ENCODE measurements around the gene PRMT2.

Gene PRMT2

DNA sequence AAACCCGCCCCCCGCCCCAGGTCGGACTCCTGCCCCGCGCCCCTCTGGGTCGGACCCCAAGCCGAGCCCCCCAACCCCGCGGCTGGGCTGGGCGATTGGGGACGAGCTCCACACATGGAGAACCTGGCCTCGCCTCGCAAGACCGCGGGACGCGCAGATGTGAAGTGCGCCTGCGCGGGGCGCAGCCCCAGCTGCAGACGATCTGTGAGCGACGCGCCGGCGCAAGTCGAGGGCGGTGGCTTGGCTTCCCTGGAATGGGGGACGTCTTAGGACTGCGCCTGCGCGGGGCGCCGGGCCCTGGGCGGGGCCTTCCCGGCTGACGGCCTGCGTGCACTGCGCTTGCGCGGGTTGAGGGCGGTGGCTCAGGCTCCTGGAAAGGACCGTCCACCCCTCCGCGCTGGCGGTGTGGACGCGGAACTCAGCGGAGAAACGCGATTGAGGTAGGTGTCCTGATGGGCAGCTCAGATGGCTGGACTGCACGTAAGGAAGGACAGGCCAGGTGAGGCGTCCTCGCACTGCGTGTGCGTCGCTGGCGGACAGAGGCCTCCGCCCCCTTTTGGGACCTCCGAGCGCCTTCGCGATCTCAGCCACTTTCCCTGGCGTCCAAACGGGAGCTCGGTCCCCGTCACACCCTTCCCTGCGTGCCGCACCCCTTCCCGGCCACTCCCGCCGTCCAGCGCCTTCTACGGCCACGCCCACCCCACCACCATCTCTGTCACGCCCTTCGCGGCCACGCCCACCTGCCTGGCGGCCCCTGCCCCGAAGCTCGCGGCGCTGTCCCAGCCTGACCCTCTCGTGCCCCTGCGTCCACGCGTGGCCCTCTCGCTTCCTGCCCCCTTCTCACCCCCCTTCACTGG is at the start of gene PRMT2:
TSS of gene PRMT2 (plus strand) at position 351 of the 857 bp plus-strand sequence. CDS start 1,278 bp downstream, outside the sequence.
- DNase-seq (ENCODE audit: low spot score) = peak; percentile 97

DNA sequence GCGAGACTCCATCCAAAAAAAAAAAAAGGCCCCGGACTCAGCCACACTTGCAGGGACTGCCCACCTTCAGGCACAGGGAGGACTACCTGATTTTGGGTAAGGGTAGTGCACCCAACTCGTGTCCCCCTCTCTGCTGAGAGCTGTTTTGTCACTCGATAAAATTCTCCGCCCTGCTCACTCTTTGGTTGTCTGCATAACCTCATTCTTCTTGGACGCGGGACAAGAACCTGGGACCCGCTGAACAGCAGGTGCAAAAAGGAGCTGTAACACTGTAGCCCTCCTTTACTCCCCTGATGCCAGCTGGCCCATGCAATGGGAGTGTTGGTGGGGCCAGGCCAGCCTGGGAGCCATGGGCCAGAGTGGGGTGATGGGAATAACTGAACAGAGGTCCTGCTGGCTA is 41.2 kb upstream of the PRMT2 start:
- no peak for DNase-seq (ENCODE audit: low spot score)

DNA sequence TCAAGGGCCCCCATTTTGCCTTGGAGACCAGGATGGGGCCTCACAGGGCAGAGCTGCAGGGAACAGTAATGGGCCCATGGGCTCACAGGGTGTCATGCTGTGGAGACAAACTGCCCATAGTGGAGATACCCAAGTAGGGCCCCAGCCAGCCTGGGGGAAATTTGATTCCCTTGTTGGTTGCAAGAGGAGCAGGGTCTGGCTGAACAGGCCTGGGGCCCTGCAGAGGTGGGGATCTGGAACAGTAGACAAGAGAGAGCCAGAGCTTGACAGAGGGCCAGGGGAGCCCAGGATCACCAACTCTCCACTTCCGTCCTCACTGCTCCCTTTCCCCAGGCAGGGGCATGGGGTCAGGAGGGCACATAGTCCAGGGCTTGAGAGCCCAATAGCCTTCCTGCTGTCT is 39.3 kb upstream of the PRMT2 start:
- DNase-seq (ENCODE audit: low spot score) = no peak

DNA sequence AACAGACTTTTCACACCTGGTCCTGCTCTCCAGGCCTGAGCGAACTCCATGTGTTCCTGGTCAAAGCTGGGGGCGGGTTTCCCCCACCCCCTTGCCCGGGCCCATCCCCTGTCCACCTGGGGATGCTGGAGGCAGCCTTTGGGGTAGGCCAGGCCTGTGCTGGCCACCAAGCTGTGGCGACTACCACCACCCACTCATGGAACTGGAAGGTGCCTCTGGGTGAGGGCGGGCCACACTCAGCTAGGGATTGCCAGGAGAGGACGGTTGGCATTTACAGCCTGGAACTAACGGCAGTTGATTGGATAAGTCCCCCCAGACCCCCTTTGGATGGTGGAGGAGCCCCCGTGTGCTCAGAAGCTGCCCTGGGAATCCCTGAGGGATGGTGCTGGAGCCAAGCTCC is 38.4 kb upstream of the PRMT2 start:
- DNase-seq (ENCODE audit: low spot score) = no peak

DNA sequence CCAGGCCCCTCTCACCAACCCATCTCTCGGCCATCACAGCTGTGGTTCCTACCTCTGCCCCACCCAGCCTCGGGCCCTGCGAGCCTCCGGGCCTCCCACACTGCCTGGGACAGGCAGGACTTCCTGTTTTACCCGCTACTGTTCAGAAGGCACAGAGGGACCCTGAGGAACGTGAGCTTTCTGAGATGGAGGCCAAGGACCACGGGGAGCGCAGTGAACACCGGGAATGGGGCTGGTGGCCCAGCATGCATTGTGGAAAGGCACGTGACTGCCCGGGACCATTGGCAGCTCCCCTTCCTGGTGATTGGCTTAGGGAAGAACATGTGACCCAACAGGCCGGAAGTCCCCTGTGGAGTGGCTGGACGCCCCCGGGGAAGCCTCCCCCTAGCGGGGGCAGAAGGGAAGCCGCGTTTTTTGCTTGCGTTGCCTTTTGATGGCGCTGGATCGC is 37.6 kb upstream of the PRMT2 start:
- no peak for DNase-seq (ENCODE audit: low spot score)

DNA sequence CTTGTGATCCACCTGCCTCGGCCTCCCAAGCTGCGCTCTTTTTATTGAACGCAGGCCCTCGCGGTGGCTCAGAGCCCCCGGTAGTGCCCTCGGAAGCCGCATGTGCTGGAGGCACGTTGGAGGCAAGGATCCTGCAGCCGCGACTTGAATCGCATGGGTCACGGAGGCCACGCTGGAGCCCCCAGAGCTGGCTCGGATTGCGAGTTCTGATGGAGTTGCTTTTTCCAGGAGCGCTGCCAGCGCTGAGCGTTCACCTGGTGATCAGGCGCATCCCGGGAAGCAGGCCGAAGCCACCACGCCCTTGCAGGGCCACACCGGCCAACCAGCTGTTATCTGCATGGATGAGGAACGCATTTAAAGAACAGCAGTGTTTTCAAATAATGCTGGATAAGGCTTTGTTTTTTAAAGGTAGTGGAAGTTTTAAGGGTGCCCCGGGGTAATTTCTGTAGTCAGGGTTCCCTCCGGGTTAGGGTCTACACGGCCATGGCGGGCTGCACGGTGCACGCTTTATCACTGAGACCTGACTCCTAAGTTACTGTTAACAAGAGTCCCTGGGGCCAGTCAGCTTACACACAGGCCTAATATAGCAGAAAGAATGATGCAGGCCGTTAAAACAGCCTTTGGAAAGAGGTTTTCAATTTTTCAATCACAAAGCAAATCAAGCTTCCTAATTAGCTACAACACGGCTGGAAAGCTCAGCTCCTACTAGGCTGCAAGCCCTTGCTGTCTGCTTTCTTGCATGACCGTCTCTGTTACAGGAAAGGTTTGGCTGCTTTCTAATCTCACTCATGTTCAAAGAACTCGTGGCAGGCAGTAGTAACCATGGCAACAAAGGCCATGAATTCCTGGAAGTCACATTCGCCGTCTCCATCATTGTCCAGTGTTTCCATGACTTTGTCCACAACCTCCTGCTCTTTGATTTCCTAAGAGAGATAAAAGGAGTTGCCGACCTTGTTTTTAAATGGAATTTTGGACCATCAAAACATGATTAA is 36.6 kb upstream of the PRMT2 start:
- DNase-seq (ENCODE audit: low spot score) = peak; percentile 90

DNA sequence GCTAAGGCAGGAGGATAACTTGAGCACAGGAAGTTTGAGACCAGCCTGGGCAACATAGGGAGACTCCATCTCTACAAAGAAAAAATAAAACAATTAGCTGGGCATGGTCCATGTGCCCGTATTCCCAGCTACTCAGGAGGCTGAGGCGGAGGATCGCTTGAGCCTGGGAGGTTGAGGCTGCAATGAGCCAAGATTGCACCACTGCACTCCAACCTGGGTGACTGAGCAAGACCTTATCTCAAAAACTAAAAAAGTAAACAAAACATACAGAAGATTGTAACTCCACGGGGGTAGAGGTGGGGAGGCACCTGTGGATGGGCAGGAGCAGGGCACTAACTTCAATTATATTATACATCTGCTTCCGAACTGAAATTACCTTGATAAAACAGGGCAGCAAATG is 35.2 kb upstream of the PRMT2 start:
- DNase-seq (ENCODE audit: low spot score) = no peak

DNA sequence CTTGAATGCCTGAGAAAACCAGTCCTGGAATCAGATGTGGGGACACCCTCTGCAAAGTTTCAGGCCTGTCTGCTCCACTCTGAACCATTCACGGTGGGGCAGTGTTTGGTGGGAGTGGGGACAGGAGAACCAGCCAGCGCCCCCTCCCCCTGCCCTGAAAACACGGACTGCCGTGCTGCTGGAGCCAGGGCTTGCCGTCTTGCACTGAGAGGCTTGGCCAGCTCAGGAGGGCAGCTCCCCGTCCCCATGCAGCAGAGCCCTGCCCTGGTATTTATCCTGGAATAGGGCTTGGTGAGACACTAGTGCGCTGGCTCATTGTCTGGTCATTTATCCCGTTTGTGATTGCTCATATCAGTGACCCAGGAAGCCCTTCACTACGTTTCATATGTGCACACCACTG is 34.5 kb upstream of the PRMT2 start:
- no peak for DNase-seq (ENCODE audit: low spot score)

DNA sequence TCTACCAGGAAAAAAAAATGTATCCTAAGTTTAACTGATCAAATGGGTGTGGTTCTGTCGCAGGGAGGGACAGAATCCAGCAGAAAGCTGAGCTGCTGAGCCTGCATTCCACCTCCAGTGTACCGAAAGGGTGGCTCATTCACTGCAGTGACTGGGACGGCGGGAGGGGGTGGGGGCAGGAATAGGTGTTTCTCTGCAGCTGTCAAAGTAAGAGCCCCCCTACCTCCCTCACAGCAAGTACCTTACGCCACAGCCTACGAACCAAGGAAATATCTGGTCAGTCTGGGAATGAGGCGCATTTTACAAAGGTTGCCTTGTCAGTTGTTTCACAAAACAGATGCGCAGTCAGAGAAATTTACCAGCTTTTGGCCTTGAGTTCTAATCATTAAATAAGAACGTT is 32.2 kb upstream of the PRMT2 start:
- DNase-seq (ENCODE audit: low spot score) = no peak

DNA sequence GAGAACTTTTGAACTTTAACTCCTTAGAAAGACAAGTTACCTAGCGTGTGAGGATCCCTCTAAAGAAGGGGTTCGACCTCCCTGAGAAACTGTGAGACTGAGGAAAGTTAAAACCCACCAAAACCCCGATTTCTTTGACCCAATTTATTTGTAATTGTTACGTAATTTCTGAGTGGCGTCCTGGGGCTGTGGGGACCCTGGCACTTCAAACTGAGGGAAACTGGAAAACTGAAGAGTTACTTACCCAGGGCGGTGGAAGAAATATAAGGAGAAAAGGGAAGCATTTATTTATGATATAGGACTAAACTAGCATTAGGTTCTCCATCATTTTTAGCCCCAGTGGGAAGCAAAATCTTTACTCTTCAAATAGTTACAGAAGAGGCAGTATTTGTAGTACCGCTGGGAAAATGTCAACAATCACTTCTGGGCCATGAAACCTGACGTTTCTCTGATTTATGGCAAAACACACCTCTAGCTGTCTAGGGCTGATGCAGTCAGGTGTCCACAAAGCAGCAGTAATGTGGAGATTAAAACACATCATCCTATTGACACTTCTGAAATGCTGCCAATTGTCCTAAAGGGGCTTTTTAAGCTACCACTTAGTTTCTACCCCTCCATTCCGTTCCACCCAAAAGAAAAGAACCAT is 31.0 kb upstream of the PRMT2 start:
- DNase-seq (ENCODE audit: low spot score) = no peak

DNA sequence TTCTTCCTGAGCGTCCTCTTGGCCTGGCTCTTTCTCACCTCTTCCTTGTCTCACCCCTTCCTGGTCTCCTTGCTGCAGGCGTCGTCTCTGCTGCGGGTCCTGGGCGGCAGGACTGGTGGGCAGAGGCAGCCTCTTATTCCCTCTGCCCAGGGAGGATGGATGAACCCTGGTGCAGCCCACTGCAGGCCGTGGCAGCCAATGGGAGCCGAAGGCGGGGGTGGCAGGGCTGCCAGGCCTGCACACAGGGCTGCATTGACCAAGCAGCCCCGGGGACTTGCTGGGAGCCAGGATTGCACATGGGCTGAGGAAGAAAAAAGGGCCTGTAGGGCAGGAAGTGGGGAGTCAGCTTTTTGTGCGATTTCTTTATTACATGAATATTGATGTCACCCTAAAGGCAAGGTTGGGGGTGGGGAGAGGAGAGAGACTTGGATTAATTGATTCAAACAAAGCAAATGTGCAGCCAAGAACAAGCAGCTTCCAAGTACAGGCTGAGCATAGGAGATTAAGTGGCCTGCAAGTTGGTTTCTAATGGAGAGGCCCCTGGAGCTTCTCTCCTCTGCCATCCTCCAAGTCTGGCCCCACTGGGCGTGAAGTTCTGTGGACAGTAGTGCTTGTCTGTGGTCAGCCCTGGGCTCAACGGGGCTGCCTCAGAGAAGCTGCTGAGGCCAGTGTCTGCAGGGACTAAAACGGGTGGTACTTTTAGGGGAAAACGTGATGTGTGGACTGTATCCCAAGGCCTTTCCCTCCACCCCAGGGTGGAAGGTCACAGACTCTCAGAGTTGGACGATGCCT is 30.3 kb upstream of the PRMT2 start, which contains the start of gene S100B:
TSS of gene S100B (minus strand) at position 108 of the 792 bp plus-strand sequence. CDS start 2,667 bp downstream, outside the sequence.
- no peak for DNase-seq (ENCODE audit: low spot score)

DNA sequence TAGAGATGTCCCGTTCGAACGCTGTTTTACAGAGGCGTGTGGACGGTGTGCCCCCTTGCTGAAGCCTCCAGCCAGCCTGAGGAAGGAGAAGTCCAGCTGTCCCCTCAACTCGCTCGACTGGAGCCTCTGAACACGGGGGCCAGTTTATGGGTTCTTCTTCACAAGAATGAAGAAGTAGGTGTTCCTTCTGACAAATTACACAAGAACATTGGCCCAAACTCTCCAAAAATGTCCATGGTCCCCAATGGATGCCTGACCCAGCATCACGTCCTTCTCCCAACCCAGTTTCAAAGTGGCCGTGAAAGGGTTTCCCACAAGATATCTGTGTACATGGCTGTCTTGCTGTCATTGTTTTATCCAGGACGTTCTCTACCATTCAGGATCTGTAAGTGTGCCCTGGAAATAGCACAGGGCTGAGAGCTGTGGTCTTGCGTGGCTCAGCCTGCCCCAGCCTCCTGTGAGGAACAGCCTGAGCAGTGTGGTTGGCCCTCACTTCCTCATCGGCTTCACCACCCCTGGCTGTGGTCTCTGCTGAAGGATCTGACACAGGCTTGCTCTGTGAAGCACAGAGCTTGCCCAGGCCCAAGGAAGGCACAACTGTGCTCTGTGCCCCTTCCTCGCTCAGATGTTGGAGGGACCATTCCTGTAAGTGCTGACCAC is 29.6 kb upstream of the PRMT2 start:
- DNase-seq (ENCODE audit: low spot score) = no peak

DNA sequence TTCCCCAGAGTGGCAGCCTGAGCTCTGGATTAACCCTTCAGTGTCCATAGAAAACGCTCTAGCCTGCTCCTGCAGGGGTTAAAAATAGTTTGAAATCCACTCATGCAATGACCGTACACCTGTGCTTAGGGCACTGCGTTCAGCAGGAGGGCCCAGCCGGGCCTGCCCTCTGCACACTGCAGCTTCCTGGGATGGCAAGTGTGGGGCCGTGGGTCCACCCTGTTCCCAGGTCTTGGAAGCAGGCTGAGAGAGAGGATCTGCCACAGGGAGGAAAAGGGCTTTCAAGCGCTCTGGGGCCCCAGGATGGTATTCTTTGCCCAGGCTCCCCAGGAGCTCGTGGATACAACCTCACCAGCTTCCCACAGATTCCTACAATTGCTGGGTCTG is 29.1 kb upstream of the PRMT2 start:
- no peak for DNase-seq (ENCODE audit: low spot score)

DNA sequence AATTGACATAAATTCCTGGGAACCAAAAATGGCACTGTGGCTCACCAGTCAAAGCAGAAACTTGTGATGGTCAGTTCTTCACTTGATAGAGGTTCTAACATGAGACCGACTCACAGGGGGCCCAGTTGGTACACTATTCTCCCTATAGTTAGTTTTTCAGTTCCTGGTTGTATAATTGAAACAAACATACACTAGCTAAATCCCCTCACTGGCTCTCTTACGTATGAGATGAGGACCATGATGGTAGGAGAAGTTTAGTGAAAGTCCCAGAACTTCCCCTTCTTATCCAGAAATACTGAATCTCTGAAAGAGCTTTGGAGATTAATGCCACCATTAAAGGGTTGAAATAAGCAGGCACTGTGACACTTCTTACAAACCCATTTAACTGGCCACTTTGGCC is 27.8 kb upstream of the PRMT2 start:
- no peak for DNase-seq (ENCODE audit: low spot score)

DNA sequence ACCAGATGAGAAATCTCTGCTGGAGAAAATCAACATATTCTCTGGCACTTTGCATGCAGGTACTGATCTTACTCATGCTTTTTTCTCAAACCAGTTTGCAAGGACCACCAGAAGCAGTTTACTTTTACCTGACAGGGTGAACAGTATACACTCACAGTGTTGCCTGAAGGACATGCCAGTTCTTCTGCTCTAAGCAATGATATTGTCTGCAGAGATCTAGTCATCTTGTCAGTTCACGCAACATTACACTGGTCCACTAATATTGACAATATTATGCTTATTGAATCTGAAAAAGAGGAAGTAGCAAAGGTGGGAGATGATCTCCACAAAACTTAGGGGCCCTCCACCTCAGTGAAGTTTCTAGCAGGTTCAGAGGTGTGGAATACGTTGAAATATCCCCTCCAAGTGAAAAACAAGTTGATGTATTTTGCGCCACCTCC is 26.8 kb upstream of the PRMT2 start:
- DNase-seq (ENCODE audit: low spot score) = no peak

DNA sequence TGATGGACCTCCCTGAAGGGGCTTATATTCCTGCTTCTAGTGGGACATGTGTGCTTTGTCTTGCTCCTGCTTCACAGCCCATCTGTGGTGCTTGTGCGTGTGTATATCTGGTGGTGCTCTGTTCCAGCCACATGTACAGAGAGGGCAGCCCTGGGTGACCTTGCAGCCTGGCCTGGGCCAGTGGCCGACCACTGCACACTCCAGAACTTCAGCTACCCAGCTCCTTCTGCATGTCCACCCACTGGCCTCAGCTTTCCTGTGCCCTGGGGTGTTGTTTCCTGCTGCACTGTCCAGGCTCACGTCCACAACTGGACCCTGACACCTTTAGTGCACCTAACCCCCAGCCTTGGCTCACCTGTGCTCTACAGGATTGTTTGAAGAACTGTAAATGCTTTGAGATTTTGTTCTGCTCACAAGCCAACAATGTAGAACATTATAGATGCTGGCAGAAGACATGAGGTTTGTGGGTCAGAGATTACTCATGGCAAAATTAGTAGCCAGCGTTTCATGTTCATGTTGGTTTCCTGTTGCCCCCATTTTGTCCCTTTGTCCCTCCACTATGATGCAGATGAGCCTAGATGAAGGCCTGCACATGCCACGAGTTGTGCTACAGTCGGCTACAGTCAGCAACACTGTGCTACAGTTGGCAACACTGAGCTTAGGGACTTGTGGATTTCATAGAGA is 25.3 kb upstream of the PRMT2 start:
- no peak for DNase-seq (ENCODE audit: low spot score)

DNA sequence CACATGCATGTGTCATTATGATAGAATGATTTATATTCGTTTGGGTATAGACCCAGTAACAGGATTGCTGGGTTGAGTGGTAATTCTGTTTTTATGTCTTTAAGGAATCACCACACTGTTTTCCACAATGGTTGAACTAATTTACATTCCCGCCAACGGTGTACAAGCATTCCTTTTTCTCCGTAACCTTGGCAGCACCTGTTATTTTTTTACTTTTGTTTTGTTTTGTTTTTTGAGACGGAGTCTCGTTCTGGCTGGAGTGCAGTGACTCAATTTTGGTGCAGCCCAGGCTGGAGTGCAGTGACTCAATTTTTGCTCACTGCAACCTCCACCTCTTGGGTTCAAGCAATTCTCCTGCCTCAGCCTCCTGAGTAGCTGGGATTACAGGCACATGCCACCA is 22.1 kb upstream of the PRMT2 start:
- DNase-seq (ENCODE audit: low spot score) = peak; percentile 13

DNA sequence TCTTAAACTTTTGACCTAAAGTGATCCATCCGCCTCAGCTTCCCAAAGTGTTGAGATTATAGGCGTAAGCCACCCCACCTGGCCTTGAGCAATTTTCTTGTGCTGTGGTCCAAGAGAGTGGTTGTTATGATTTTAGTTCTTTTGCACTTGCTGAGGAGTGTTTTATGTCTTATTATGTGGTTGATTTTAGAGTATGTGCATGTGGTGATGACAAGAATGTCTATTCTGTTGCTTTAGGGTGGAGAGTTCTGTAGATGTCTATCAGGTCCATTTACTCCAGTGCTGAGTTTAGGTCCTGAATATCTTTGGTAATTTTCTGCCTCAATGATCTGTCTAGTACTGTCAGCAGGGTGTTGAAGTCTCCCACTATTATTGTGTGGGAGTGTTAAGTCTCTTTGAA is 19.4 kb upstream of the PRMT2 start:
- DNase-seq (ENCODE audit: low spot score) = no peak

DNA sequence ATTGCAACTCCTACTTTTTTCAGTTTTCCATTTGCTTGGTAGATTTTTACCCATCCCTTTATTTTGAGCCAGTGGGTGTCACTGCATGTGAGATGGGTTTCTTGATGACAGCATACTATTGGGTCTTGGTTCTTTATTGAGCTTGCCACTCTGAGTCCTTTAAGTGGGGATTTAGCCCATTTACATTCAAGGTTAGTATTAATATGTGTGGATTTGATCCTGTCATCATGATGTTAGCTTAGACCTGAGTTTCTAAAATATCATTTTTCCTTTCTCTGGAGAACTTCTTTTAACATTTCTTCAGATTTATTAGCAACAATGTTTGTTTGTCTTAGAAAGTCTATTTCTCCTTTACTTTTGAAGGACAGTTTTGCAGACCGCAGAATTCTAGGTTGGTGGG is 18.8 kb upstream of the PRMT2 start:
- no peak for DNase-seq (ENCODE audit: low spot score)
